T-cell (primary cell): ENCODE measurements around the gene ACTL8. TPM values are rescaled to one million over a fixed set of nuclear protein-coding genes. Genes with fewer than 3 reads are reported as not detected.

Experiments
- ATAC-seq, 4 experiments: fragments of 200-7000 bp in 3 of 4; fragments of 150-1000 bp in 1 of 4; cut with Tn5 transposase; replicated peaks in 1 of 4; 1 replicate in 3 of 4; 2 replicates in 1 of 4; pipeline ENCODE4 v1.10.0; 2021; ENCODE audit warnings: moderate library complexity in 3 of 4, mild to moderate bottlenecking in 2 of 4, moderate number of reproducible peaks in 1 of 4
- CTCF ChIA-PET, 2 donors: fragments of 300-600 bp; sonication (Branson Sonifier 250); formaldehyde crosslinking; loops; one replicate each; lab custom pipeline; 2022; ENCODE audit warnings: antibody characterized with exemption in 2 of 2; lab: Charles Lee
- POLR2A ChIA-PET, 2 donors: fragments of 300-600 bp; sonication (Branson Sonifier 250); formaldehyde crosslinking; loops; one replicate each; lab custom pipeline; 2022; ENCODE audit warnings: antibody characterized with exemption in 2 of 2; lab: Charles Lee
- DNase-seq, 35 experiments: peaks; one replicate each; pipeline versions ENCODE4 v3.0.0 to v3.0.0-alpha.2; 2013 to 2023
- H3K27ac ChIP-seq: one replicate; pipeline ENCODE4 v1.5.1; 2013; ENCODE audit warnings: low read length
- H3K27me3 ChIP-seq, 2 experiments: replicated peaks in 1 of 2; 1 replicate in 1 of 2; 2 replicates in 1 of 2; pipeline versions ENCODE4 v1.6.1 to v1.7.0; 2013; ENCODE audit warnings: low read length in 1 of 2, mixed read lengths in 1 of 2; ENCODE audit not compliant: control insufficient read depth in 2 of 2, insufficient read depth in 2 of 2; ENCODE audit errors: extremely low read depth in 1 of 2
- H3K36me3 ChIP-seq, 2 donors: 1 replicate in 1 of 2; 2 replicates in 1 of 2; pipeline versions ENCODE4 v1.6.1 to v1.7.0; 2013; ENCODE audit warnings: low read length in 1 of 2; ENCODE audit not compliant: control insufficient read depth in 2 of 2, insufficient read depth in 1 of 2; ENCODE audit errors: extremely low read depth in 1 of 2
- H3K4me1 ChIP-seq, 2 experiments: 1 replicate in 1 of 2; 2 replicates in 1 of 2; pipeline versions ENCODE4 v1.6.1 to v1.7.0; 2013; ENCODE audit warnings: low read length in 2 of 2, mixed read lengths in 1 of 2; ENCODE audit not compliant: insufficient read depth in 2 of 2, control insufficient read depth in 1 of 2; ENCODE audit errors: extremely low read depth in 1 of 2
- H3K4me3 ChIP-seq, 2 donors: 1 replicate in 1 of 2; 2 replicates in 1 of 2; pipeline versions ENCODE4 v1.5.1 to v1.7.0; 2013; ENCODE audit warnings: mild to moderate bottlenecking in 2 of 2, low read length in 1 of 2, moderate library complexity in 1 of 2; ENCODE audit not compliant: control insufficient read depth in 1 of 2; ENCODE audit errors: extremely low read depth in 1 of 2
- H3K9me3 ChIP-seq: 2 replicates; pipeline ENCODE4 v1.7.0; 2013
- H3K27ac Mint-ChIP-seq, 2 donors: one replicate each; pipeline ENCODE4 v1.8.0; 2020 to 2021; ENCODE audit warnings: mild to moderate bottlenecking in 2 of 2, mixed read lengths in 2 of 2
- H3K27me3 Mint-ChIP-seq, 2 donors: one replicate each; pipeline ENCODE4 v1.8.0; 2021 to 2022; ENCODE audit warnings: mixed read lengths in 2 of 2
- H3K36me3 Mint-ChIP-seq: one replicate; pipeline ENCODE4 v1.8.0; 2021; ENCODE audit warnings: mixed read lengths
- H3K4me1 Mint-ChIP-seq, 3 donors: one replicate each; pipeline ENCODE4 v1.8.0; 2020 to 2022; ENCODE audit warnings: mixed read lengths in 3 of 3, mild to moderate bottlenecking in 1 of 3
- H3K4me3 Mint-ChIP-seq, 3 donors: one replicate each; pipeline ENCODE4 v1.8.0; 2020 to 2022; ENCODE audit warnings: mild to moderate bottlenecking in 3 of 3, mixed read lengths in 3 of 3, moderate library complexity in 3 of 3
- H3K9me3 Mint-ChIP-seq, 3 donors: one replicate each; pipeline ENCODE4 v1.8.0; 2020 to 2022; ENCODE audit warnings: mixed read lengths in 3 of 3
- WGBS: methylation state at CpG from one replicate; pipeline ENCODE4 v1.1.5; 2013; ENCODE audit warnings: missing lambda C conversion rate; ENCODE audit not compliant: insufficient coverage; 5-methylcytosine and 5-hydroxymethylcytosine counted together
- total RNA-seq, 35 experiments: library from RNA in 6 of 35; stranded (reverse) in 6 of 35; fragments of 120-200 nt in 1 of 35; gene quantifications; one replicate each; pipeline versions ENCODE4 v1.2.1 to v1.2.4 and lab custom pipeline; 2013 to 2026

Gene ACTL8
- total RNA-seq, 5 donors from 2014 or later (not counting 1 experiment from before 2014, with no cell fraction given), result not detected

DNA sequence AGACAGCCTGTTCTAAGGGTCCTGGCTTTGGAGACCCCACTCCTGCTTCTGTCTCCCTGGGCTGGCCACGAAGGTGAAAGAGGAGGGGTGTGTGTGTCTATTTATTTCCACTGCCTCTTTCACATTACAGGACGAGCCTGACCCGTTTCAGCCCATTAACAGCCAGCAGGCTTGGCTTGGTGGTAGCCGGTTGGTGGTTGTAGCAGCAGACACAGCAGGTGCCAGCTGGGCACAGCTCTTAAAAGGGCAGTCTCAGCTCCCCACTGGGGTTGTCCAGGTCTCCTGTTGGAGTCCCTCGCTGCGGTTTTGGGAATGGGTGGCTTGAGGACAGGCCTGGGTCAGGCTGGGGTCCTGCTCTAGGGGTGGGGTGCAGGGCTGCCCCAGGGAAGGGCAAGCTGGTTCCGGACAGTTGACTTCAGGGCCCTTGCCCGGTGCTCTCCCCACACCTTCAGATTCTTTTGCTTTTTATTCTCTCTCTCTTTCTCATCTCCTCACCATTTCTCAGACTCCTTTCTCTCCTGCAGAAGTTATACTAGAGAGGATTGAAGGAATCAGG is 84.6 kb downstream of the ACTL8 start:
- H3K36me3 ChIP-seq, result no peaks in the 10 kb centered on the region
- H3K9me3 Mint-ChIP-seq, result peaks cover 0 to 3% (median 0%) of the 10 kb centered on the region in 3 donors
- H3K4me3 ChIP-seq, result no peak overlapping the region
- ChIA-PET CTCF (no interaction called here), POLR2A (no interaction called here)
- H3K36me3 Mint-ChIP-seq, result no peaks in the 10 kb centered on the region
- peaks cover 21 to 23% of the 10 kb centered on the region in 2 donors for H3K27me3 Mint-ChIP-seq
- no peak overlapping the region for H3K4me3 Mint-ChIP-seq
- H3K4me1 ChIP-seq, result no peaks in the 10 kb centered on the region
- WGBS, result 75% methylated on average over 2 of the region's 8 CpGs
- DNase-seq, result no peak
- H3K9me3 ChIP-seq, result no peaks in the 10 kb centered on the region
- ATAC-seq, result no peak
- H3K27me3 ChIP-seq, result peaks cover 0 to 17% of the 10 kb centered on the region in 2 experiments
- H3K27ac Mint-ChIP-seq, result no peak overlapping the region
- H3K4me1 Mint-ChIP-seq, result no peaks in the 10 kb centered on the region
- no peak overlapping the region for H3K27ac ChIP-seq

DNA sequence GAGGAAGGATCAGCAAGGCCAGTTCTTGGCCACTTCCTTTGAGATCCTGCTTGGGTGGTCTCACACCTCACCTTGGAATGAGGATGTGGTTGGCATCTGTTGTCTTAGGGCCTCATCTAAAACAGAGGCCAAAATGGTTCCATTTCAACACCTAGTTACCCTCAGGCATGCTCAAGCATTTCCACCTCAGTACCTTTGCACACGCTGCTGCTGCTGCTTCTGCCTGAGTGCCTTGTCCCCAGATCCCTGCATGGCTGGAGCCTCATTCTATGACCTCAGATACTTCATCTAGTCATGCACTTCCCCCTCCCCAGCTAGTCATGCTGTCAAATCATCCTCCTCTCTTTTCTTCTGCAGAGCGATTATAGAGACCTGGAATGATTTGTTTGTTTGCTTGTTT is 86.8 kb downstream of the ACTL8 start:
- ChIA-PET POLR2A (no interaction called here), CTCF (no interaction called here)
- H3K27me3 ChIP-seq, result peaks cover 0 to 27% of the 10 kb centered on the region in 2 experiments
- H3K27ac Mint-ChIP-seq, result no peak overlapping the region
- no peak overlapping the region for H3K4me3 Mint-ChIP-seq
- no peaks in the 10 kb centered on the region for H3K4me1 ChIP-seq
- no peak for DNase-seq
- no peak for ATAC-seq
- H3K9me3 Mint-ChIP-seq, result no peaks in the 10 kb centered on the region
- no peaks in the 10 kb centered on the region for H3K9me3 ChIP-seq
- no peaks in the 10 kb centered on the region for H3K36me3 Mint-ChIP-seq
- H3K27ac ChIP-seq, result no peak overlapping the region
- no peaks in the 10 kb centered on the region for H3K4me1 Mint-ChIP-seq
- H3K4me3 ChIP-seq, result no peak overlapping the region
- WGBS, result 0% methylated on average over 1 of the region's 2 CpGs
- H3K36me3 ChIP-seq, result no peaks in the 10 kb centered on the region
- H3K27me3 Mint-ChIP-seq, result peaks cover 14 to 21% of the 10 kb centered on the region in 2 donors

DNA sequence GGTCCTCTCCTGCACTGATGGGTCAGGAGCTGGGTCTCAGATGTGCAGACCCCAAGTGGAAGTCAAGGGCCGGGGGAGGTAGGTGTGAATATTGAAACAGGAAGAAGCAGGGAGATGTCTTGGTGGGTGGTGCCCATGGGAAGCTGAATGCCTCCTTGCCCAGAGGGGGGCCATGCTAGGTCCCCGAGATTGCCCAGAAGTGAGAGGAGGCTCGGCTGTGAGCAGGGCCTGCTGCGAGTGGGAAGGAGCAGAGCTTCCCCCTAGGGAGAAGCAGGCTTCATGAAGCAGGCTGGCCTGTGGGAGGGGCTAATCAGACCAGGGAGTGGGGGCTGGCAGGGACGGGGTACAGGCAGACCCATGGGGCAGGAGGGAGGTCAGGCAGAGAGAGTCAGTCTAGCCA is 87.6 kb downstream of the ACTL8 start:
- H3K27me3 Mint-ChIP-seq, result peaks cover 11 to 22% of the 10 kb centered on the region in 2 donors
- H3K36me3 Mint-ChIP-seq, result no peaks in the 10 kb centered on the region
- Histone ChIP-seq H3K4me3 (no peak overlapping the region), H3K27me3 (peaks cover 0 to 27% of the 10 kb centered on the region in 2 experiments), H3K27ac (no peak overlapping the region), H3K9me3 (no peaks in the 10 kb centered on the region), H3K36me3 (no peaks in the 10 kb centered on the region), H3K4me1 (no peaks in the 10 kb centered on the region)
- H3K9me3 Mint-ChIP-seq, result no peaks in the 10 kb centered on the region
- ATAC-seq (no peak), DNase-seq (no peak)
- ChIA-PET CTCF (interaction anchor here in 1 of 2 donors (0.7 kb wide), 1 partner anchor 119 kb away, joined by 5 read pairs; no protein-coding TSS in a partner anchor), POLR2A (no interaction called here)
- no peaks in the 10 kb centered on the region for H3K4me1 Mint-ChIP-seq
- no peak overlapping the region for H3K4me3 Mint-ChIP-seq
- peak overlapping the region in 1 of 2 donors; percentile 24 for H3K27ac Mint-ChIP-seq
- 23% methylated on average over 5 of the region's 5 CpGs for WGBS

DNA sequence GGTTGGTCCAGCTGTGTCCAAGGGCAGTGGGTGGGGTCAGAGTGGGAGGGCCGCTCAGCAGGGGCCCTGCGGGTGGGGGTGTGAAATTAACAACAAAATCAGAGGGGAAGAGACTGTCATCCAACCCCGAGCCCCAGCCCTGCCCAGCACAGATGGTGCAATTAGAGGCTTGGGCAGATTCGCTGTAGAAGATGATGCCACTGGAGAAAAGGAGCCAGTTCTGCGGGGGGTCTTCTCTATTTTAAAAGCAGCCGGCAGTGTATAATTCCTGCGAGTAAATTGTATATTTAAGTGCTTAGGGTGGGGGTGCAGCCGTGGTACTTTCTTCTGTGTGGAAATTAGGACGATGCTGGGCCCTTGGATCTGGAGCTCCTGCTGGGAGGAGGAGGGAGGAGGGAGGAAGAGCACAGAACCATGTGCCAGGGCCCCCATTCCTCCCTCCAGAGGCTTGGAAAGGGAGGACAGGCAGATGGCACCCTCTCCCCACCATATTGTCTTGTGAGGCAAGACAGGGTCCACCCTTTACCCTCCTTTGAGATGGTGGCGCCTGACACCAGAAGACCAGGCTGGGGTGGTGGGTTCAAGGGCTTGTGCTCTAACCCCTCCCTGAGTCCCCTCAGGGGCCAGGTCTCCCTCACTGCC is 89.2 kb downstream of the ACTL8 start:
- no peak overlapping the region for H3K27ac Mint-ChIP-seq
- no peaks in the 10 kb centered on the region for H3K36me3 ChIP-seq
- DNase-seq (no peak), ATAC-seq (no peak)
- no peaks in the 10 kb centered on the region for H3K9me3 Mint-ChIP-seq
- H3K4me1 ChIP-seq, result no peaks in the 10 kb centered on the region
- WGBS, result 34% methylated on average over 6 of the region's 10 CpGs
- no peak overlapping the region for H3K27ac ChIP-seq
- H3K27me3 ChIP-seq, result peaks cover 0 to 31% of the 10 kb centered on the region in 2 experiments
- H3K9me3 ChIP-seq, result no peaks in the 10 kb centered on the region
- CTCF ChIA-PET, result no interaction called here
- H3K27me3 Mint-ChIP-seq, result peaks cover 11 to 23% of the 10 kb centered on the region in 2 donors
- H3K4me3 ChIP-seq, result no peak overlapping the region
- no peak overlapping the region for H3K4me3 Mint-ChIP-seq
- POLR2A ChIA-PET, result no interaction called here
- H3K4me1 Mint-ChIP-seq, result no peaks in the 10 kb centered on the region
- no peaks in the 10 kb centered on the region for H3K36me3 Mint-ChIP-seq

DNA sequence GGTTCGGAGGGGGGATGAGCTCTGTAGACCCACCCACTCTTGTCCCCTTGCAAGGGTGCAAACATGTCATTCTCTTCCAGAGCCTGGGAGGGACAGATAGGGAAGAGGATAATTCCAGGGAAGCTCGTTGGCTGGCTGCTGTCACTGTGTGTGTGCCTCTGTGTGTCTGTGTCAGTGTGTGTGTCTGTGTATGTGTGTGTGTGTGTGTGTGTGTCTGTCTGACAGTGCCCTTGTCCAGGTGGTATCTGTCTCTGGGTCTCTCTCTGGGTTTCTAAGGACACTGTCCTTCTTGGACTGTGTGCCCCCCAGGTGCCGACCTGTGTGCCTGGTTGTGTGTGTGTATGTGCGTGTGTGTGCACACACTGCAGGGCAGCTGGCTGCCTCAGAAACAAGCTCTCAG is 90.5 kb downstream of the ACTL8 start:
- CTCF ChIA-PET, result no interaction called here
- Mint-ChIP-seq H3K27me3 (peaks cover 11 to 23% of the 10 kb centered on the region in 2 donors), H3K4me1 (no peaks in the 10 kb centered on the region), H3K4me3 (no peak overlapping the region), H3K36me3 (no peaks in the 10 kb centered on the region), H3K9me3 (peaks cover 0 to 3% (median 0%) of the 10 kb centered on the region in 3 donors), H3K27ac (no peak overlapping the region)
- DNase-seq, result no peak
- Histone ChIP-seq H3K27me3 (peaks cover 0 to 32% of the 10 kb centered on the region in 2 experiments), H3K4me3 (no peak overlapping the region), H3K27ac (no peak overlapping the region), H3K9me3 (no peaks in the 10 kb centered on the region), H3K36me3 (no peaks in the 10 kb centered on the region), H3K4me1 (no peaks in the 10 kb centered on the region)
- no peak for ATAC-seq
- WGBS, result 62% methylated on average over 3 of the region's 4 CpGs
- POLR2A ChIA-PET, result no interaction called here

DNA sequence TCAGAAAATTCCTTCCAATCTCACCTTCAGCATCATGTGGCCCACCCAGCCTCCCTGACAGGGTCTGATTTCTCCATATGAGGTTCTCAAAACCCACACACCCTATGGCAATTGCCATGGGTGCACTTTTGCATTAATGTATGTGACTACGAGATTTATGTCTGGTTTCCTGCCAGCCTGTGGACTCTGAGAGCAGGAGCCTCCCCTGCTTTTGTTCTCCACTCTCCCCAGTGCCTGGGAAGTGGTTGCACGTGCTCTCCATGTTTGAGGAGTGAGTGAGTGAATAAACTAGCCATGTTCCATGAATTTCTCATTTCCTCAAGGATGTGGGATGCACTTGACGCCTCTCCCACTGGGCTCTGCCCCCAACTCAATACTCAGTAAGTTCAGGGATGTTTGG is 91.2 kb downstream of the ACTL8 start:
- H3K4me1 Mint-ChIP-seq, result no peaks in the 10 kb centered on the region
- H3K9me3 Mint-ChIP-seq, result peaks cover 0 to 3% (median 0%) of the 10 kb centered on the region in 3 donors
- Histone ChIP-seq H3K4me3 (no peak overlapping the region), H3K27ac (no peak overlapping the region), H3K4me1 (no peaks in the 10 kb centered on the region), H3K27me3 (peaks cover 0 to 32% of the 10 kb centered on the region in 2 experiments), H3K9me3 (no peaks in the 10 kb centered on the region), H3K36me3 (no peaks in the 10 kb centered on the region)
- POLR2A ChIA-PET, result no interaction called here
- peaks cover 11 to 23% of the 10 kb centered on the region in 2 donors for H3K27me3 Mint-ChIP-seq
- DNase-seq, result no peak
- ATAC-seq, result no peak
- H3K4me3 Mint-ChIP-seq, result no peak overlapping the region
- no peaks in the 10 kb centered on the region for H3K36me3 Mint-ChIP-seq
- H3K27ac Mint-ChIP-seq, result no peak overlapping the region
- CTCF ChIA-PET, result no interaction called here
- 67% methylated on average over 1 of the region's 3 CpGs for WGBS
